Stimulated activated CD4-positive, alpha-beta T cell treated with anti-CD3 and anti-CD28 coated beads, Interleukin-12 subunit alpha, Interleukin-12 subunit beta, amount 100 ng/mL, for 24 hours (primary cell): ENCODE data around the gene IGFBP2.

Source experiments
- DNase-seq, 2 experiments: peaks; one replicate each; pipeline ENCODE4 v3.0.0-alpha.2; 2020; ENCODE audit warnings: low read depth in 2 of 2

The IGFBP2 gene

GRCh38 chr2:216636551-216637450, 3.6 kb downstream of the IGFBP2 start:
- no peak for DNase-seq

DNA sequence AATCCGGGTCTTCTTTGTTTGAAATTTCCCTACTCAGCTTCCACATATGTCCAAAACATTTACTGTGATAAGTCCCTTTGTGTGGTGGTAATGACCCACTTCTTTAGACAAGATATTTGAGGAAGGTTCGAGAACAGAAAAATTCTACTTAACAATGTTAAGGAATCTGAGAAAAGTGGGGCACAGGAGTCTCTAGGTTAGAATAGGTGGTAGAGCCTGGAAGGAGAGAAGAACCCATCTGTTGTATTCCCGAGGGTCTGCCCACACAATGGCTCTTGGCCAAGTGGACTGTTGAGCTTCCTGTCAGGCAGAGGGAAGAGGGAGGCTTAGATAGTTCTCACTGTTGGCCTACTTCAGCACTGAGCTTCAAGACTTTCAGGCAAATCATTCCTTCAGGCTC, 4.3 kb downstream of the IGFBP2 start:
- DNase-seq = no peak

DNA sequence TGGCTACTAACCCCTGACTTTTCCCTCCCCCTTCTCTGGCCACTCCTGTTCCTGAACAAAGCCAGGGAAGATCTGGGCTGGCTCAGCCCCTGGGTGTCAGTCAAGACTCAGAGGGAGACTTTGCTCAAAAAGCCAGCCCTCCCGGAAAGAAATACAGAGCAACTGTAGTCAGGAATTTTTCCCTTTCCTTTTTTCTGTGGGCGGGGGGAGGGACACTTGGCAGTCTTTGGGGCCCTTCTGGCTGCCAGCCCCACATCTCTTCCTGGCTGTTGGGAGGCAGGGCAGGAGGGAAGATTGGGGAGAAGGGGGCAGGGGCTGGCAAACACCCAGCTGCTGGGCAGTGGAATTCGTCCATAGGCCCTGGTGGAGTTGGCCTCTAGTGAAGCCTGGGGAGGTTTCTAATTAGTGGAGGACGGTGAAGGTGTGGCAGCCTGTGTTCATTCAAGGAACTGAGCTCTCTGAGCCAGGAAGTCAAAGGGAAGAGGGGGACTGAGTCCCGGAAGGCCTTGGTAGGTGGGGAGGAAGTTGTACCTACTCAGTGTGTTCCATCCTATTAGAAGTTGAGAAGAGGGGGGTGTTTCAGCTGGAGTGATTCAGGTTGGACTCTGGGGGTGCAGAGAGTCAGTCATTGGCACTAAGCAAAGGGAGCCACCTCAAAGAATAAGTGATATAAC, 10.9 kb downstream of the IGFBP2 start:
- no peak for DNase-seq

DNA sequence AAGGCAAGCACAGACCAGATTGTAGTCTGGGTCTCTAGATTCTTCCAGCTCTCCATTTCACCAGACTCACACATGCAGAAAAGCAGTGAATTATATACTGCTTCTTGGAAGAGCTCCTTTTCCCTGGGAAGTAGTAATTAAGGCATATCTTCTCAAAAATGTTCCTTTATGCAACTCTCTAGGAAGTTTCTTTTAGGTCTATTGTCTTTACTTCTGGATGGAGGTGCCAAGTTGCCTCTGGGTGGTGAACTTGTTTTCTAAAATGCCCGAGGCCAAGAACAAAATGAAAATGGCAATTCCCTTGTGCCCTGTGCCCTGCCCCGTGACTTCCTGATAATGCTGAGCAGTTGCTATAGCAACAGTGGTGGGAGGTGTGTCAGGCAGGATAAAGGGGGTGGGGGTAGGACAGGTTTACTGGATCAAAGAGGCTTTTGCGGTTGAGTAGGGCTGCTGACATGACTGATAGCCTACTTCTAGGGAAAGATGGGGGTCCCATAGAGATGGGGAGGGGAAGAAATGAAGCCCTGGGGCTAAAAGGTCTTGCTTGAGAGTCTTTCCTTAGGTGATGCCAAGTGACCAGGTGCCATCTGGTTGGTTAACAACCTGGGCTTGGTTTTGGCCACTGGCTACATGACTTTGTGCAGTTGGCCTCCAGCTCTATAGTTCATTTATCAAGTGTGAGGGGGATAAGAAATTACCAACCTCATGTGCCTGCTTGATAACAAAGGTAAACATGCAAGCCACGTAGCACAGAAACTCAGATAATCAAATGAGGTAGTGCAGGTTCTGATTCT, 11.8 kb downstream of the IGFBP2 start:
- DNase-seq = no peak

DNA sequence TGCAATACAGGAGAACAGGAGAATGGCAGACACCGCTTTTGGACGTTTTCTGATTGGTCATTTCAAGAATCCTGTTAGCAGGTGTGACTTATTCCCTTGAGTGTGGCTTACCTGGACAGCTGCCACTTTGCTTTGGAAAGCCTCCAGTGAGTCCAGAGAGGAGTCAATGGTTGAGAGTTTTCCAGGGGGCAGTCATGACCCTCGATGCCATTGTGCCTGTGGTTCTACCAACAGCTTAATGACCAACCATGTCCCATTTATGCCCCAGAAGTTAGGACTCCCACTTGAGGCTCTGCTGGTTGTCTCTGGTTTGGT, 12.4 kb downstream of the IGFBP2 start:
- DNase-seq = no peak

GRCh38 chr2:216646116-216646515, 12.9 kb downstream of the IGFBP2 start:
- DNase-seq = no peak

GRCh38 chr2:216648105-216648504, 14.9 kb downstream of the IGFBP2 start:
- DNase-seq = no peak

DNA sequence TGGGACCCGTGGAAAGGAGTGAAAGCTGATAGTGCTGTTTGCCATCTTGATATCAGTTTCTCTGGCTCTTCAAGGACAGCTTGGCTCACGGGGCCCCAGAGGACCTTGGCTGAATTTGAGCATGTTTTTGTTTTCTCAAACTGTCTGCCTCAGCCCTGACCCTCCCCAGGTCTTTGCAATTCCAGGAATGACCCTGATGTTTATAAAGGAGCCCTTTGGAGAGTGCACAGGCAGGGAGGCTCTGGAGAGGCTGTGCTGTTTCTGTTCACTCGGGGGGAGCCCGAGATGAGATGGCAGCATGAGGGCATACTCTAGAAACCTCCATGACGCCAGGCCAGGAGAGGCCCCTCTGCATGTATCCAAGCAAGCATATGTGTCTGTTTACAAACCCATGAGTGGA, 16.4 kb downstream of the IGFBP2 start:
- DNase-seq = no peak

- DNase-seq = no peak
Measured at GRCh38 chr2:216650626-216651257, 17.5 kb downstream of the IGFBP2 start.

DNA sequence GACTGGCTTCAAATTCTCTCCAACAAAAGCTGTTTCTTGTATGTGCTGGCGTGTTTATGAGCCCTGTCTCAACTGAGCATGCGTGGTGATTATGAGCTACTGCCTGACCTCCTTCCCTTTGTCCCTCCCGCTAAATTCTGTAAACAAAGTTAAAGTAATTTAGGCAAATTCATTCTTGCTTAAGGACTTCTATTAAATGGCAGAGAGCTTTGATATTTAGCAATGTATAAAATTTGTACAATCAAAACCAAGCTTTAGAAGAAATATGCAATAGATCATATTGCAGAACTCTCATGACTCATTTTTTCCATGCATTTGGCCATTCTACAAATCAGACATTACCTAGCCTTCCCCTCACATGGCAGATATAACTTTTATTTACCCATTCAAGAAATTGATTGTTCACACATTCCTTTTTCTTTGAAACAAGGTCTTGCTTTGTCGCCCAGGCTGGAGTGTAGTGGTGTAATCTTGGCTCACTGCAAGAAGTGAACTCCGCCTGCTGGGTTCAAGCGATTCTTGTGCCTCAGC, 18.2 kb downstream of the IGFBP2 start:
- no peak for DNase-seq

DNA sequence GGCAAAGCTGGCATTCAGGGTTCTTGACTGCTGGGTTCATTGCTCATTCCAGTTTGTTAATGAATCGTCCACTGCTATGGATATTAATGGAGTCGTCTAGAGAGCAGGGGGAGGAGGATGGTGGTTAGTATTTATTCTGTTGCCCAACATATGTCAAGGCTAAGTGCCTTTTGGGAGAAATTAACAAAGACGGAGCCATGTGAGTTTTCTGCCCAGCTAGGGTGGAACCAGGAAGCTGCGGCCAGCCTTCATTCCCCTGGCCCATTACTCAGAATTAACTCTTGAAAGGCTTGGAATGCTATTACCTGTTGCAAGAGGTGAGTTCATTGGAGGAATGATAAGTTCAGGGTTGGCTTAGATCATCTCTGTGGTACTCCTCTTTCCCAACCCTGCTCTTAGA, 19.3 kb downstream of the IGFBP2 start:
- DNase-seq = no peak

DNA sequence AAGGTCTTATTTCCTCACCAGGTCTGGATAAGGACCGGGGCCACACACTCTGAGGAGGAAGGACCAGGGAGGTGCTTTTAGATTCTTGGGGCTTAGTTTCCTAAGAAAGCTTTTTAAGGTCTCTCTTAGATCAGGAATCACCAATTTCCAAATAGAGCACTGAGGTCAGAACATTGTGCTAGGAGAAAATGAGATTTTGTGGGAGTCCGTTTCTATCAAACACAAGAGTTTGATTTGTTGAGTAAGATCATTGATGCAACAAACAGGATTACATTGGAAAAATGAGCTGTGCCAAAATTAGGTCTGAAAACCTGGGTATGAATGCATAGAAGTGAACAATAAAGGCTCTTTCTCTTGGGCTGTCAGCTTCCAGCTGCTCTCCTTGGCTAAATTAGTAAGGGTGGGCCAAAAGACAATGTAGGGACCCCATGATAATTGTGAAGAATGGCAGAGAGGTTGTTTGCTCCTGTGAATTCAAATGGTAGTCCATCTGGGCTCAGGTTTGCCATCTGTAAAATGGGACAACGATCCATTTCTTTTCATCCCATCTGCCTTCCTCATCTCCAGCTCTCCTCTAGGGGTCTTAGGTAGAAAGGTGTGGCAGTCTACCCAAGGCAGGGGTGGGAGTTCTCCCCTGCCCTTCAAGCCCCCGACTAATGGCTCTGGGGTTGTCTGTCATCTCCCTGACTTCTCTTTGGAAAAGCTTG, 20.0 kb downstream of the IGFBP2 start:
- DNase-seq = no peak

DNA sequence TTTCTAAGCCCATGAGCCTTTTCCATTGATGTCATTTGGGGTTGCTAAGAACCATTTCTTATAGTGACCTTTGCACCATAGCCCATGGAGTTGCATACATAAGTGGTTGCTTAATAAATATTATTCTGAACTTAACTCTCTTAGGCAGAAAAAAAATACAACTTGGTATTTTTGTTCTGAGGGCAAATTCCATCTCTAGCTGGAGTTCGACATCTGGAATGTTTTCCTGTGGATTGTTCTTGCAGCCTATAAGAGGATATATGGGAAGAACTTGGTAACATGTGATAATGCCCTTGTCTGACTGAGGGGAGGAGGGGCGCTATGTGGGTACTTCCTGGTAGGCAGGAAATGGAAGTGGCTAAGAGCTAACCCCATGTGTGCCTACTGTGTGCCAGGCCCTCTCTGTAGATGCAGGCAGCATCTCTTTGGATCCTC, 20.7 kb downstream of the IGFBP2 start:
- DNase-seq = no peak

DNA sequence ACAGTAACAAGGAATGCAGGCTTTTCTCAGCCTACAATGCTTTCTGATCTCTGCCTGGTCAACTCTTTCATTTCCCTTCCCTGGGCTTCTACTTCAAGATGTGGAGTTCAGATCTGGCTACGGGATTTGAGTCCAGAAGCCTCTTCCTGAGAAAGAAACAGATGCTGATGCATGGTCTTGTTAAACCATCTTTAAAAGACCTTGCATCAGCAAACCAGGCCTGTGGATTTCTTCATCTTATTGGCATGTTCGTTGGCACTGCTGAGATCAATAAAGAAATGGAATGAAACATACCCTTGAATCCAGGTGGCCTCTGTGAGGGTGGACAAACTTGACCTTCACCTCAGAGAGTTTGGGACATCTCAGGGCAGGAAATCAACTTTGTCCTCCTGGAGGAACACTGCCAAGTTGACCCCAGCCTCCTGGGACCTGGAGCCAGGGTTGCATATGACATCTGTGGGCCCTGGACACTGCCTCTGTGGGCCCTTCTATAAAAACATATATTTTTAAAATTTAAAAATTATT, 21.4 kb downstream of the IGFBP2 start:
- DNase-seq = no peak

DNA sequence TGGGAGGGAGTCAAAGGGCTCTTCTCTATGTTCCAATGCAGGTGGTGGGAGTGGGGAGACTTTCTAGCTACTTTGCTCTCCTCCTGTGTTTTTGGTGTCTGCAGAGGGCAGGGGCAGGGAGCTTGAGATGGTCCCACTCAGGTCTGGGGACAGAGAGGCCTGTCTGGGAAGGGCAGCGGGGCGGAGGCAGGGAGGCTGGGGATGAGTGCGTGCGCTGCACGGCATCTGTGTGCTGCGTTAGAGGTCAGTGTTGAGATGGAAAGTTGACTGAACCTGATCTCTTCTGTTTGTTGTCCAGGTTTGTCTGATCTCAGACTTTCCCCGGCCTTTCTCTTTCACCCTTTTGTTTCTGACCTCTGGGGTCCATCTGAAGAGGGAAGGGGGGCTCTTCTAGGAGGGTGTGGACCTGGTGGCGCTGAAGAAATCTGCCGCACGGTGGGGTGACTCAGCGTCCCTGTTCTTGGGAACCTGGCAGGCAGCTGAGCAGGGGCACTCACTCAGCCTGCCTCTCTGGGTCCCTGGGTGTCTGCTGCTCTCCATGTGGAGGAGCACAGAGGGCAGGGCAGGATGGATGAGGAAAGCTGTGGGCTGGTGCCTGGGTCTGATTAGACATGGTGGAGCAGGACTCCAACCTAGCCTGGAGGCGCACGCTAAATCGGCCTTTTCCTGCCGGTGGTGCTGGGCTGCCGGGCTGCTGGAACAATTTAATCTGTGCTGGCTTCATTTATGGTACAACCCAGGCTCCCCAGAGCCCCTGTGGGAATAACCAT, 24.1 kb downstream of the IGFBP2 start:
- DNase-seq = no peak

- no peak for DNase-seq
Measured at GRCh38 chr2:216657980-216658379, 24.8 kb downstream of the IGFBP2 start.

- DNase-seq = no peak
Measured at GRCh38 chr2:216658757-216659156, 25.5 kb downstream of the IGFBP2 start.

DNA sequence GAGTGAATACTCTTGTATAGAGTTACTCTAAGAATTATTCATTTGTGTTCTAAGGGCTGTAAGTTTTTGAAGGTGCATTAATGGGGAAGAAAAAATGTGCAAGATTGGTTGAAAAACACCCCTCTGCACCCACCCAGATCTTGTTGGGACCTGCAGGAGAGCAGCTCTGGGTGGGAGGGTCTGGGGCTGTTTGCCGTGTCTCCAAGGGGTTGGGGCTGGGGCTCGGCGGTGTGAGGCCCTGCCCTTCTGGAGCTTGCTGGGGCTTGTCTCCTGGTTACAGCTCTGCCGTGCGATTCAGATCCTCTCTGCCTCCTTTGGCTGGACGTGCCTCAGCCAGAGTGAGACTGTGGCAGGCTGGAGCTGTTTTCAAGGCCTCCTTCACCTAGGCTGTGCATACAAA, 26.1 kb downstream of the IGFBP2 start:
- no peak for DNase-seq

GRCh38 chr2:216660496-216660895, 27.3 kb downstream of the IGFBP2 start:
- no peak for DNase-seq

DNA sequence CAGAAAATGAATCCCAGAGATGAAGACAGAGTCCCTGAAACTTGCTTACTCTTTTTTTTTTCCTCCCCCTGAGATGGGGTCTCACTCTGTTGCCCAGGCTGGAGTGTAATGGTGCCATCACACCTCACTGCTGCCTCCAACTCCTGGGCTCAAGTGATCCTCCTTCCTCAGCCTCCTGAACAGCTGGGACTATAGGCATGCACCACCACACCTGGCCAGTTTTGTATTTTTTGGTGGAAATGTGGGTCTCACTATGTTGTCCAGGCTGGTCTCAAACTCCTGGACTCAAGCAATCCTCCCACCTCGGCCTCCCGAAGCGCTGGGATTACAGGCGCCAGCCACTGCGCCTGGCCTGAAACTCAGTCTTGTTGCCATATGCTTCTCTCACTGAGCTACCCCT, 27.8 kb downstream of the IGFBP2 start:
- DNase-seq = no peak
